Cardiac septum (tissue), 1 donor: ENCODE results near the gene SUPT20H. TPM values are rescaled to one million over a fixed set of nuclear protein-coding genes. Genes with fewer than 3 reads are reported as not detected.

Experiments used
- DNase-seq: peaks from one replicate; pipeline ENCODE4 v3.0.0-alpha.2; 2020; ENCODE audit warnings: low spot score
- intact Hi-C: fragments of 100-400 bp; cut with DNase I; formaldehyde crosslinking; loops from one replicate; pipeline ENCODE4 v1.14.0; 2022
- total RNA-seq: library from RNA; stranded (reverse); fragmentation: NEBNext Ultra II Directional; extraction: Animal tissue kit (Norgen Biotek cat#: 25700); gene quantifications from one replicate; pipeline ENCODE4 v1.2.1, GENCODE V29; 2021
- donor health status: DM: no; HTN: no; CAD: no.

The SUPT20H gene
- total RNA-seq, 1 donor from 2014 or later = 28.3 TPM

GRCh38 chr13:37014609-37015008 is 44.9 kb downstream of the SUPT20H start:
- DNase-seq = no peak
- intact Hi-C loops = no loop called here

- DNase-seq = no peak
- intact Hi-C loops = no loop called here
Observed at GRCh38 chr13:37011788-37012187, 47.7 kb downstream of the SUPT20H start.

- no peak for DNase-seq
- intact Hi-C loops = no loop called here
Observed at GRCh38 chr13:37011002-37011401, 48.5 kb downstream of the SUPT20H start.

- DNase-seq = no peak
- intact Hi-C loops = no loop called here
Observed at GRCh38 chr13:37010424-37010823, 49.1 kb downstream of the SUPT20H start.

GRCh38 chr13:37009692-37010091 is 49.8 kb downstream of the SUPT20H start:
- no peak for DNase-seq
- intact Hi-C loops = no loop called here

- no peak for DNase-seq
- intact Hi-C loops = no loop called here
Observed at GRCh38 chr13:37001921-37002250, 57.6 kb downstream of the SUPT20H start.

- DNase-seq = peak; percentile 97
- intact Hi-C loops = no loop called here
Observed at GRCh38 chr13:36999054-36999714, 60.3 kb downstream of the SUPT20H start, which contains the start of gene ALG5. TSS of gene ALG5 (minus strand) at chr13:36999340. CDS start at chr13:36999300, 40 bp downstream.

GRCh38 chr13:36998624-36999041 is 60.9 kb downstream of the SUPT20H start:
- no peak for DNase-seq
- intact Hi-C loops = no loop called here

- intact Hi-C loops = no loop called here
- DNase-seq = no peak
Observed at GRCh38 chr13:36997716-36998427, 61.6 kb downstream of the SUPT20H start.

GRCh38 chr13:36992362-36992761 is 67.1 kb downstream of the SUPT20H start:
- DNase-seq = no peak
- intact Hi-C loops = no loop called here

GRCh38 chr13:36986462-36987240 is 72.8 kb downstream of the SUPT20H start:
- intact Hi-C loops = no loop called here
- DNase-seq = no peak

- DNase-seq = no peak
- intact Hi-C loops = loop anchor here (5.0 kb wide), 1 partner anchor 124 kb away; no protein-coding TSS in a partner anchor
Observed at GRCh38 chr13:36981156-36981743, 78.2 kb downstream of the SUPT20H start.

GRCh38 chr13:36979361-36980050 is 80.0 kb downstream of the SUPT20H start:
- no peak for DNase-seq
- intact Hi-C loops = loop anchor here (5.0 kb wide), 1 partner anchor 122 kb away; no protein-coding TSS in a partner anchor

GRCh38 chr13:36975172-36975571 is 84.3 kb downstream of the SUPT20H start:
- intact Hi-C loops = no loop called here

GRCh38 chr13:36973621-36974295 is 85.7 kb downstream of the SUPT20H start:
- DNase-seq = no peak
- intact Hi-C loops = no loop called here

More at GRCh38 chr13:36975172-36975571, 84.3 kb downstream of the SUPT20H start:
- no peak for DNase-seq

GRCh38 chr13:36973009-36973408 is 86.5 kb downstream of the SUPT20H start:
- intact Hi-C loops = no loop called here

GRCh38 chr13:36966404-36966803 is 93.1 kb downstream of the SUPT20H start:
- no peak for DNase-seq
- intact Hi-C loops = no loop called here

More at GRCh38 chr13:36973009-36973408, 86.5 kb downstream of the SUPT20H start:
- DNase-seq = no peak

GRCh38 chr13:36965767-36966166 is 93.7 kb downstream of the SUPT20H start:
- no peak for DNase-seq
- intact Hi-C loops = no loop called here
